Measurements from ENCODE around the gene MAST4. TPM values are rescaled to one million over a fixed set of nuclear protein-coding genes. Genes with fewer than 3 reads are reported as not detected.
"Not testable (repeated sequence)": the region's sequence is repeated elsewhere in the genome, so short reads cannot be mapped to it uniquely, and the experiment has no call there.

MAST4 gene
- total RNA-seq, 4 donors from 2014 or later = 8.2 to 203 (median 35.5) TPM

DNA sequence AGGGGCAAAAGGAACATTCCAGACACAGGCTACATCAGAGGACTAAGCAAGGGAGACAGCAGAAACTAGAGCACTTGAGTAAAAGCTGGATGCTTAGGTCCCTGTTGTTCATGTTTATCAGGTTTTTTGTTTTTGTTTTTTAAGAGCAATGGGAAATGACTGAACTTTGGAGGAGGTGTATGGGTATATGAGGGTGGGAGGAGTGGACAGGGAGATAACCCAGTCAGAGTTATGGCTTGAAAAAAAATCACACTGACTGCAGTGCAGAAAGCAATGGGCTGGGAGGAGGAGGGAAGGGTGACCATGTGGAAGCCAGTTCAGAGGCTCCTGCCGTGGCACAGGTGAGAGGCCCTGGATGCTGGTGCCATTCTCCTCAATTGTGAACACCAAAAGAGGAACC lies 522.8 kb downstream of the MAST4 start:
- Histone ChIP-seq H3K27ac (no peak overlapping the region), H3K4me1 (no peaks in the 10 kb centered on the region), H3K4me3 (no peak overlapping the region), H3K36me3 (no peaks in the 10 kb centered on the region), H3K27me3 (no peaks in the 10 kb centered on the region), H3K9me3 (no peaks in the 10 kb centered on the region)
- DNase-seq = no peak
- TF ChIP-seq POLR2A (IDR thresholded peaks at IDR 0.05) = no peak
- intact Hi-C loops (cut with DNase I; ENCODE audit: low total_unique reads) = no loop called here

DNA sequence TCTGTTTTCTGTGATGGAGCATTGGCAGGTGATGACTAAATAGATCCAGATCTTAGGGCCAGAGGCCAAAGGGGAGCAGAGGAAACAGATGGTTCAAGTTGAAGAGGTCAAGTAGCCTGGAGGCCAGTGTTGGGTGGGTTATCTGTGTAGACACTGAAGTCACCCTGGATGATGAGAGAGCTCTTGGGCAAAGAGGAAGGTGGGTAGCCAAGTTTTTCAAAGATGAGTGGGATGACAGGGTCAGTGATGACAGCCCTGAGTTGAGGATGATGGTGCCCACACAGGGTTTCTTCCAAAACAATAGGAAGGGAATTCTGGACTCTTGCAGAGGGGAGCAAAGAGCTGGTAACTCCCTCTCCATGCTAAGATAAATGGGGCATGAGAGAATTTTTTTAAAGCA lies 523.8 kb downstream of the MAST4 start:
- Histone ChIP-seq H3K27me3 (no peaks in the 10 kb centered on the region), H3K4me1 (no peaks in the 10 kb centered on the region), H3K9me3 (no peaks in the 10 kb centered on the region), H3K27ac (no peak overlapping the region), H3K36me3 (no peaks in the 10 kb centered on the region), H3K4me3 (no peak overlapping the region)
- TF ChIP-seq, protein P1, sequence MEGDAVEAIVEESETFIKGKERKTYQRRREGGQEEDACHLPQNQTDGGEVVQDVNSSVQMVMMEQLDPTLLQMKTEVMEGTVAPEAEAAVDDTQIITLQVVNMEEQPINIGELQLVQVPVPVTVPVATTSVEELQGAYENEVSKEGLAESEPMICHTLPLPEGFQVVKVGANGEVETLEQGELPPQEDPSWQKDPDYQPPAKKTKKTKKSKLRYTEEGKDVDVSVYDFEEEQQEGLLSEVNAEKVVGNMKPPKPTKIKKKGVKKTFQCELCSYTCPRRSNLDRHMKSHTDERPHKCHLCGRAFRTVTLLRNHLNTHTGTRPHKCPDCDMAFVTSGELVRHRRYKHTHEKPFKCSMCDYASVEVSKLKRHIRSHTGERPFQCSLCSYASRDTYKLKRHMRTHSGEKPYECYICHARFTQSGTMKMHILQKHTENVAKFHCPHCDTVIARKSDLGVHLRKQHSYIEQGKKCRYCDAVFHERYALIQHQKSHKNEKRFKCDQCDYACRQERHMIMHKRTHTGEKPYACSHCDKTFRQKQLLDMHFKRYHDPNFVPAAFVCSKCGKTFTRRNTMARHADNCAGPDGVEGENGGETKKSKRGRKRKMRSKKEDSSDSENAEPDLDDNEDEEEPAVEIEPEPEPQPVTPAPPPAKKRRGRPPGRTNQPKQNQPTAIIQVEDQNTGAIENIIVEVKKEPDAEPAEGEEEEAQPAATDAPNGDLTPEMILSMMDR (IDR thresholded peaks at IDR 0.05) = no peak
- no peak for TF ChIP-seq POLR2A (IDR thresholded peaks at IDR 0.05)
- intact Hi-C loops (cut with DNase I; ENCODE audit: low total_unique reads) = no loop called here
- DNase-seq = no peak

DNA sequence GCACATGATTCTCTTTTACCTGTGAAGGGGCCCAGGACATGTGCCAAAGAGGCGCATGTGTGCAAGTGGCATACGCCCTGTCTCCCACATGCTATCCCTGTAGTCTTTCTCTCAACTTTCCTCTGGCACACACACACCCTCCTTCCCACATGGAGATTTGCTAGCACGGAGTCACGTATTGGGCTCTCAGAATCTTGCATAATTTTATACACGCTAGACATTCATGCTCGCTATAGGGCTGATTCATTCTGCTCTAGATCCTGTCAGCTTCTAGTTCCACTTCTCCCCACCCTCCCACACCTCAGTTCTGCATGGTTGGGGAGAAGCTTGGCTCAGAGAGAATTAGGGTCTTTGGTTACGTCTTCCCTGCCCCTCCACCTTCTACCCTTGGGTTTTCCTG lies 527.6 kb downstream of the MAST4 start:
- no peaks in the 10 kb centered on the region for H3K4me1 ChIP-seq
- no peaks in the 10 kb centered on the region for H3K36me3 ChIP-seq
- H3K4me3 ChIP-seq = no peak overlapping the region
- no peak for TF ChIP-seq POLR2A (IDR thresholded peaks at IDR 0.05)
- TF ChIP-seq, protein P1 (IDR thresholded peaks at IDR 0.05) = no peak
- intact Hi-C loops (cut with DNase I; ENCODE audit: low total_unique reads) = no loop called here
- no peak for DNase-seq
- no peaks in the 10 kb centered on the region for H3K9me3 ChIP-seq
- H3K27me3 ChIP-seq = no peaks in the 10 kb centered on the region
- no peak overlapping the region for H3K27ac ChIP-seq

DNA sequence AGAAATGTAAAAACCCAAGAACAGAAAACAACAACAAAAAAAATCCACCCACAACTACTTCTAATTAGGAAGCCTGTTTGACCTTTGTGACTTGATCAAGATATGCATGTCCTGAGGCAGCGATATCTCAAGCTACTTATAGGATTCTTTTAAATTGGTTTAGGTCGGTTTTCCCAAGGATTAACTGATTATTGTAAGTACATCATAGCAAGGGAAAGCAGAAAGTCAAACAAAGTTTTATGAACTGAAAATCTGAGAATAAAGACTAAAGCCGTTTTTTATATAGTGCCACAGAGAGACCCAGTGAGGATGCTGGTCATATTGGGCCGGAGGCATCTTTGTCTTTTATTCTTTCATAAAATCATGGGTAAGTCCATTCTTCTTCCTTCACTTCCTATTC lies 528.4 kb downstream of the MAST4 start:
- TF ChIP-seq POLR2A (IDR thresholded peaks at IDR 0.05) = no peak
- TF ChIP-seq, protein P1 (IDR thresholded peaks at IDR 0.05) = no peak
- Histone ChIP-seq H3K27ac (no peak overlapping the region), H3K27me3 (no peaks in the 10 kb centered on the region), H3K9me3 (no peaks in the 10 kb centered on the region), H3K4me3 (no peak overlapping the region), H3K4me1 (no peaks in the 10 kb centered on the region), H3K36me3 (no peaks in the 10 kb centered on the region)
- intact Hi-C loops (cut with DNase I; ENCODE audit: low total_unique reads) = no loop called here
- DNase-seq = no peak

DNA sequence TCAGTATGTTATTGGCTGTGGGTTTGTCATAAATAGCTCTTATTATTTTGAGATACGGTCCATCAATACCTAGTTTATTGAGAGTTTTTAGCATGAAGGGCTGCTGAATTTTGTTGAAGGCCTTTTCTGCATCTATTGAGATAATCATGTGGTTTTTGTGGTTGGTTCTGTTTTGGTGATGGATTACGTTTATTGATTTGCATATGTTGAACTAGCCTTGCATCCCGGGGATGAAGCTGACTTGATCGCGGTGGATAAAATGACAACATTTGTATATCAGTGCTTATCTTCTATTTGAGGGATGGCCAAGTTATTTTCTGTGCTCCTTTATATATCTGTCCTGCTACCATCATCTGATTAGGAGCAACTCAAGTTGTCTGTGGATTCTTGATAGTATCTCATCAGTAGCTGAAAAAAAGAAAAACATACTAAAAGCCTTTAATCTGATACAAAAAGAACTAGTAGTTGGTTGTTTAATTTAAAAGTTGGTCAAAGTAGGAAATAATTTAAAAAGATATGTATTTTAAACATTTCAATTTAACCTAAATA lies 531.2 kb downstream of the MAST4 start:
- H3K4me3 ChIP-seq; H3K36me3 ChIP-seq; H3K9me3 ChIP-seq; H3K4me1 ChIP-seq; DNase-seq; H3K27me3 ChIP-seq; H3K27ac ChIP-seq; intact Hi-C loops (cut with DNase I; ENCODE audit: low total_unique reads): not testable (repeated sequence)

DNA sequence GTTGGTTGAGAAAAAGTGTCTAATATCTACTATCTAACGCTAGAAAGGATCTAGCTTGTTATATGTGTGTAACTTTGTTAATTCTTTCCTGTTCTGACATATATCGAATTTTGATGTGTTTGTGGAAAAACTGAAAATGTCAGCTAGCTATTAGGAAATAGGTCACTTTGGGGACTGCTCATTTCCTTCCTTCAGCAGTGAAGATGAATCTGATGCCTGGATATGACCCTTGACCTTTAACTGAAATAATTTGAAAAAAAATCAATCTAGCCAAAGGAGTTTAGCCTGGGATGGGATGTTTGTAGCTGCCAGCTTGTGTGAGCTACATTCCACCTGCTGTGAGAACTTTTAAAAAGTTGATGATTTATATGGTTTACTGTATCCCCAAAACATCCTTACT lies 533.6 kb downstream of the MAST4 start:
- Histone ChIP-seq H3K9me3 (no peaks in the 10 kb centered on the region), H3K4me3 (no peak overlapping the region), H3K4me1 (no peaks in the 10 kb centered on the region), H3K36me3 (no peaks in the 10 kb centered on the region), H3K27ac (no peak overlapping the region), H3K27me3 (no peaks in the 10 kb centered on the region)
- intact Hi-C loops (cut with DNase I; ENCODE audit: low total_unique reads) = no loop called here
- TF ChIP-seq, protein P1 (IDR thresholded peaks at IDR 0.05) = no peak
- TF ChIP-seq POLR2A (IDR thresholded peaks at IDR 0.05) = no peak
- no peak for DNase-seq

Data from uterus (tissue), 4 donors.